Activated T-cell treated with anti-CD3 and anti-CD28 coated beads for 4 hours (primary cell): ENCODE results near the gene ARID1B.

Experiments used
- DNase-seq: peaks from one replicate; pipeline ENCODE4 v3.0.0-alpha.2; 2020

Gene ARID1B

DNA sequence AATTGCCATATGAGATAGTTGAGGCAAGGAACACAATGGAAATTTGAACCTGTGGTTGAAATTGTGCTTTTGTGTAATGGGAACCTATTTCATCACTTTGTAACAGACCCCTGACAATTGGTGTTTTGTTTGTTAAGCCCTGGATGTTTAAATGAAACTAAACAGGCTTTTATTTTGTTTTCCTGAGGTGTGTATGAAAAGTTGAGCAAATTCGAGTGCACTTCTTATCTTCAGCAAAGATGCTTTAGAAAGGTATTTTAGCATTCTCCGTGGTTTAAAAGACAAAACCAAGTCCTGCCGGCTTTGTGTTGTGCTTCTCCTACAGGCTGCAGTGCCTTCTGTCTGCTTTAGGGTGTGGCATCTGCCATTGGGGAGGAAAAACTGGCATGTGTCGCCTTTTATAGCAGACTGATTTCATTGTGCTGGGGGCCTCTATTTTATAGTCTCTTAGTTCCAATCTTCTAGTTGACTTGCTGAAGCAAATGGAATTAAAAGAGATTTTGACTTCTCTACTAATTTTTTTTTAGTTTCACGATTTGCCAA lies 2.2 kb upstream of the ARID1B start:
- no peak for DNase-seq

DNA sequence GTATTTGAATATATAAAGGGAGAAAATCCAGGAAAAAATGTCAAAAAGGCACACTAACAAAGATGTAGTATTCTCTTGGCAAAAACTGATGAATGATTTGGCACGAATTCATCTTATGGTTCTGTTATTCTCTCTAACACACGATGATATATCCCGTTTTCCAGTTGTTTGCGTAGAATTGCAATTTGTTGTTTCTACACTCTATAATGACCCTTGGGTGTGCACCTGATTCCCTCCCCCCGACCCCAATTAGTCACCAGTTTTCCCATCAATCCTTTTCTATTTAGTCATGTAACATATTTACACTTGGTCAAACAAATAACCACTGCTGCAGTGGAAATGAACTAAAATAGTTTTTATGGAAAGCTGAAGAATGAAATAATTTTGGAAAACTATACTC lies 1.5 kb upstream of the ARID1B start:
- no peak for DNase-seq

DNA sequence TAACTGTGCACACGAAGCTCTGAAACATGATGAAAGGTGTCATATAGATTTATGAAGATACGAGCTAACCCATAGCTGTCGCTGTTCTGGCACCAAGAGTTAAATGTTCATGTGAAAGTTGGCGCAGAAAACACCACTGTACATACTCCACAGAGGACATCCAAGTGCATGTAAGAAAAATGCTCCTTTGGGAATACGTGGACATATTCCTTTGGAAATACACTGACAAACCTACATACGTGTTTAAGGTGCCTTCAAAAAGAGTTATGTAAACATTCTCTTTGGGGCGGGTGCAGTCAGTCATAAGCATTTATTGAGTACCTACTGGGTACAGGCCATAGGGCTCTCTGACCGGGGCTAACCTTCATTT lies 723 bp upstream of the ARID1B start:
- no peak for DNase-seq

DNA sequence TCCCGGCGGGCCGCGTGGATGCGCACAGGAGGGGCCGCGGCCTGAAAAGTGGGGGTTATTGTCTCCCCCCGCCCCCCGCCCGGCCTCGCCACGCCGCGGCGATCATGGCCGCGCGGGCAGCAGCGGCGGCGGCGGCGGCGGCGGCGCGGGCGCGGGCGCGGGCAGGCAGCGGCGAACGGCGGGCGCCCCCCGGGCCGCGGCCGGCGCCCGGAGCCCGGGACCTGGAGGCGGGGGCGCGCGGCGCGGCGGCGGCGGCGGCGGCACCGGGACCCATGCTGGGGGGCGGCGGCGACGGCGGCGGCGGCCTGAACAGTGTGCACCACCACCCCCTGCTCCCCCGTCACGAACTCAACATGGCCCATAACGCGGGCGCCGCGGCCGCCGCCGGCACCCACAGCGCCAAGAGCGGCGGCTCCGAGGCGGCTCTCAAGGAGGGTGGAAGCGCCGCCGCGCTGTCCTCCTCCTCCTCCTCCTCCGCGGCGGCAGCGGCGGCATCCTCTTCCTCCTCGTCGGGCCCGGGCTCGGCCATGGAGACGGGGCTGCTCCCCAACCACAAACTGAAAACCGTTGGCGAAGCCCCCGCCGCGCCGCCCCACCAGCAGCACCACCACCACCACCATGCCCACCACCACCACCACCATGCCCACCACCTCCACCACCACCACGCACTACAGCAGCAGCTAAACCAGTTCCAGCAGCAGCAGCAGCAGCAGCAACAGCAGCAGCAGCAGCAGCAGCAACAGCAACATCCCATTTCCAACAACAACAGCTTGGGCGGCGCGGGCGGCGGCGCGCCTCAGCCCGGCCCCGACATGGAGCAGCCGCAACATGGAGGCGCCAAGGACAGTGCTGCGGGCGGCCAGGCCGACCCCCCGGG lies 637 bp downstream of the ARID1B start:
- peak; percentile 42 for DNase-seq

DNA sequence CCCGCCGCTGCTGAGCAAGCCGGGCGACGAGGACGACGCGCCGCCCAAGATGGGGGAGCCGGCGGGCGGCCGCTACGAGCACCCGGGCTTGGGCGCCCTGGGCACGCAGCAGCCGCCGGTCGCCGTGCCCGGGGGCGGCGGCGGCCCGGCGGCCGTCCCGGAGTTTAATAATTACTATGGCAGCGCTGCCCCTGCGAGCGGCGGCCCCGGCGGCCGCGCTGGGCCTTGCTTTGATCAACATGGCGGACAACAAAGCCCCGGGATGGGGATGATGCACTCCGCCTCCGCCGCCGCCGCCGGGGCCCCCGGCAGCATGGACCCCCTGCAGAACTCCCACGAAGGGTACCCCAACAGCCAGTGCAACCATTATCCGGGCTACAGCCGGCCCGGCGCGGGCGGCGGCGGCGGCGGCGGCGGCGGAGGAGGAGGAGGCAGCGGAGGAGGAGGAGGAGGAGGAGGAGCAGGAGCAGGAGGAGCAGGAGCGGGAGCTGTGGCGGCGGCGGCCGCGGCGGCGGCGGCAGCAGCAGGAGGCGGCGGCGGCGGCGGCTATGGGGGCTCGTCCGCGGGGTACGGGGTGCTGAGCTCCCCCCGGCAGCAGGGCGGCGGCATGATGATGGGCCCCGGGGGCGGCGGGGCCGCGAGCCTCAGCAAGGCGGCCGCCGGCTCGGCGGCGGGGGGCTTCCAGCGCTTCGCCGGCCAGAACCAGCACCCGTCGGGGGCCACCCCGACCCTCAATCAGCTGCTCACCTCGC lies 1.5 kb downstream of the ARID1B start:
- peak; percentile 45 for DNase-seq

DNA sequence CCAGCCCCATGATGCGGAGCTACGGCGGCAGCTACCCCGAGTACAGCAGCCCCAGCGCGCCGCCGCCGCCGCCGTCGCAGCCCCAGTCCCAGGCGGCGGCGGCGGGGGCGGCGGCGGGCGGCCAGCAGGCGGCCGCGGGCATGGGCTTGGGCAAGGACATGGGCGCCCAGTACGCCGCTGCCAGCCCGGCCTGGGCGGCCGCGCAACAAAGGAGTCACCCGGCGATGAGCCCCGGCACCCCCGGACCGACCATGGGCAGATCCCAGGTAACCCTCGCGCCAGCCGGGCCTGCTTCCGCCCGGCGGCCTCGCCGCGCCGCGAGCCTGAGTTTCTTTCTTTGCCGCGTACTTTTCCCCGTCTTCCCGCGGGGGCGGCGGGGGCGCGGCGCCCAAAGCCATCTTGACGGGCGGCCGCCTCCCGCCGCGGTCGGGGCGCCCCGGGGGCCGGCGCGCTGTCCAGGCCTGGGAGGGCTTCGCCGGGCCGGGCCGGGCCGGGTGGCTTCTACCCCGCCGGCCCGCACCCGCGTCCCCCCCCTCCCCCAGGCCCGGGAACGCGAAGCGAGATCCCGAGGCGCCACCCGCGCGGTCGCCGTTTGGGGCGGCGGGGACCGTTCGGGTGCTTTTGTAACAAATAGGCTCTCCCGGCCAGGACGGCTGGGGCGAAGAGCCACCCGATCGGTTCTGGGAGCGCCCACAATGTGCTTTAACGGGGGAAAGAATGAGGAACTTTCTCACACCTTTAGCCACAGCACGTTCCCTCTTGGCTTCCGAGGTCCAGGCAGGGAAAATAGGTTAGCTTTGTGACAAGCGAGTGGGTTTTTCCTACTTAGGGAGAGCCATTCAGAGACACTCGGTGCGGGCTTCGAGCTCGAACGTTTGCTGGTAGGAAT lies 2.3 kb downstream of the ARID1B start:
- DNase-seq = peak; percentile 47

DNA sequence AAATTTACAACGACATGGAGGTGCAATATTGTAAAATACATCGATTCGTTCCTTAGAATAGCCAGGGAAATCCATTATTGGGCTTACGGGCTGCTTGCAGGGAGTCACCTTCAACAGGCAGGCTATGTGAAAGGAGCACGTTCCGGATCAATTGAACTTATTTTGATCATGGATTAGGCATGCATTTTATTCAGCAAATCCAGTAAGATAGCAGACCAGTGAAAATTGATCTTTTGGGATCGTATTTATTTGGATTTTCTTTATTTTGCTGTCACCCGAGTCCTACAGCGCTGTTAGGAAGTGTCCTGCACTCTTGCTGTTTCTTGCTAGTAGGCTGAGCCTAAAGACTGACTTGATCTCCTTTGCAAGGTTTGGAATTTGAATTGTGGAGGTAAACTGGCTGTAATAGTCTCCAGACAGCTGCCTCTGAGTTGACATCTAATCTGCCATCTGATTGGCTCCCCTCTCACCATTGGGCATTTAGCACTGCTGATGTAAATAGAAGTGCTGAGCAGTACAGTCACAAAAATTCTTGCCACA lies 3.0 kb downstream of the ARID1B start:
- peak; percentile 25 for DNase-seq

DNA sequence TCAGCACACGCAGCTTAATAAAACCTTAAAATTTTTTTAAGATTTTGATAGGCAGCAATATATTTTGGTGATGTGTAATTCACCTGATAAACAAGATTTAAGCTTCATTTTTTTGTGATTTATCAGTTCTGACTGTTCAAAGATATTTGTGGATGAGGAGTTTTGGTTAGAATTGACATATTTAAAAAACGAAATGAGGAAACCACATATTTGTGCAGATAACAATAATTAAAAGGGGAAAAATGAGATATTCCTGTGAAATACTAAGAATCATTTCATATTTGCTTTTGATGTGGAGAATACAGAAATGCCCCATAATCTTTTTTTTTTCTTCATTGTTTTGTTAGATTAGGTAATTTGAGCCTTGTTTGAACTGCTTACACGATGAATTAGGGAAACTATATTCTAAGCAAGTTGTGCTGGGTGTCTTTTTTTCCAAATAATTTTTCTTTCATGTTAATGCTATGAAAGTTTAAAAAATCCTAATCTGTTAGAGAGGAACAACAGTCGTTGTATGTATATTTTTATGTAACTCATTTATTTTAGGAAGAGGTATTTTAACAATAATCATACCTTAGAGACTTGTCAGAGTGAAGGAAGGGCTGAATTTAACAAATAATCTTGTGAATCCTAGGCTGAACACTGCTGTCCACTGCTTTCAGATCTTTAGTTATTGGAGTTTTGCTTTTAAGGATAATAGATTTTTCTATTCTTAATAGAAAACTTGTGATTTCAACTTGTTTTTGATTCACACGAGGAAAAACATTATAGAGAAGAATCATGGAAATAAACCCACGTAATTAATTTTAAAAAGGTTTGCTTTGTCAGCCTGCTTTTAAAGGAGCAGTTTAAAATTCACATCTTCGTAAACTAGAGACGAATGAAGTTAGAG lies 4.0 kb downstream of the ARID1B start:
- no peak for DNase-seq

DNA sequence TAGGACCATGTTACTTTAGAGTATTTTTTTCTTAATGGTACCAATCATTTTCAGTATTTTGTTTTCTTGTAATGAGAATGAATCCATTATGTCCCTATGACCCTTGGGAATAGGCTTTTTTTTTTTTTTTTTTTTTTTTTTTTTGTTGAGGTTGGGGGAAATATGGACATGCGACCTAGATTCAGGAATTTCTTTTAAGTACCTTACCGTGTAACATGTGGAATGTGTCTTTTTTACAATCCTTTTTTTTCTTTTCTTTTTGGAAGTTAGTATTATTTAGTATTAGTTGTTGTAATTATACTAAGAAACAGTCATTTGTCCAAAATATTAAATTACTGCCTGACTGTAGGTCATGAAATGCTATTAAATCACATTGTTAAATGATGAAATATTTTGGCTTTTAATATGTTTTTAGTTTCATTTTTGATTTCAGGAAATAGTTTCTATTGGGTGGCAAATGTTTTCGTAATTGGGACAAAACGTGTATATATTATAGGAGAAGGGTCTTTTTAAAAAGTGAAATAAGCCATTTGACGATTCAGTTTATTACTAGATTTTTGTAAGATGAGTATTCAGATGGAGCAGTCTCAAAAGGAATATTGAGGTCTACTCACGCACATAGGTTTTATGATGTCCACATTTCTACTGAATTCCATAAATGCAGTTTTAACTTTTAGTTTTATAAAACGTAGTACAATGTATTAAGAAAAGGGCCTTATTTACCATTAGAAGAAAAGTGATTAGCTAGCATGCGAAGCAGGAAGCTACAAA lies 4.9 kb downstream of the ARID1B start:
- DNase-seq = no peak

DNA sequence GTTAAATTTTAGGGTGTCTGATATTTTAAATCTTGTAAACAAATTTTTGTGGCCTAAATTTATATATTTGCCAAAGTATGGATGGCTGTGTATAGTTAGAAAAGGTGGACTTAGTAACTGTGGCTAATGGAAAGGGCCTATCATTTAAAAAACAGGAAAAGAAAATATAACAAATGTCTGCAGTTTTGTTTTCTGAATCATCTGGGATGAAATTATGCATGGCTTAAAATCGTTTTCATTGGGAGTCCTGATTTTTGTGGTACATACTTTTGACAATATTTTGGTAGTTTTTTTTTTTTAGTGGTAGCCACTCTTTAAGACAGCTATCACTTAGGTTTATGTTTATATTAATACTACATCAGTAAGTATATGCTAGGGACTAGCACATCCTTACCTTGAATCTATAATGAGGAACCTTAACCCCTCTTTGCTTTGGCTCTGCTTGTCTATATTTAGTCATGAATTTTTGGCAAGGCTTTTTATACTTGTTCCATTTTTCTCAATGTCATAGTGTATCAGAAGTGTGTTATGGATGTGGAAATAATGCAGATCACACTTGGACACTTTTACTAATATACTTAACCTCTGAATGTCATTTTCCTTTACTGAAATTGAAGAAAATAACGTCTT lies 5.6 kb downstream of the ARID1B start:
- no peak for DNase-seq

DNA sequence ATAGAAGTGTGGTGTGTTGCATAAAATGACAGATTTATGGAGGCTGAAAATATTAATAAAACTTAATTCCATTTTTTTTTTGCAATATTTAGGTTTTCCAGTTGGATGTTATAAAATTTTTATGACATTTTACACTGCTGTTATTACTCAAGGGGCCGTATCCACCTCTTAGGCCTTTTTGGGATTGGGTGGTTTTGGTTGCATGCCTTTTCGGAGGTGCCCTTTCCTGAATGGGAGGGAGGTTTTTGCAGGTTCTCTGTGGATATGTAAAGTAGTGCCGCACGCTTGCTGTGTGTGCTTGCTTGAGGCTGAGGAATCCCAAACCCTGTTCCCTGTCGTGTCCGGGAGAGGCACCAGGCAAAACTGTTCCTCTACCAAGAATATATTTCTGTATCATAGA lies 6.8 kb downstream of the ARID1B start:
- DNase-seq = no peak

DNA sequence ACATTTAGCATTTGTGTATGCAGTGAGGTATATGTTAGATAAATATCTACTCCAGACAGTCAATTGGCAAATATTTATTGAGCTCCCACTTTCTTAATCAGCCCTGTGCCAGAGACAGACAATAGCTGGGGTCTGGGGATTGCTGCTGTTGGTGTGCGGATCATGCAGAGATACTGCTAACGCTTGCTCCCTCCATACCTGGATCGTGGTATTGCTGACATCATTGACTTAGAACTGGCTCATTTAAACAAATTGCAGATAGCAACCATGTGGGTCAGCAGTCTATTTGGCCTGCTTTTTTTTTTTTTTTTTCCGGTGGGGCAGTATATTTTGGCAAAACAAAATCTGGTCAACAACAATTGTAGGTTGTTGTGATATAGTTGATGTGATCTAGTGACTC lies 9.5 kb downstream of the ARID1B start:
- DNase-seq = no peak

DNA sequence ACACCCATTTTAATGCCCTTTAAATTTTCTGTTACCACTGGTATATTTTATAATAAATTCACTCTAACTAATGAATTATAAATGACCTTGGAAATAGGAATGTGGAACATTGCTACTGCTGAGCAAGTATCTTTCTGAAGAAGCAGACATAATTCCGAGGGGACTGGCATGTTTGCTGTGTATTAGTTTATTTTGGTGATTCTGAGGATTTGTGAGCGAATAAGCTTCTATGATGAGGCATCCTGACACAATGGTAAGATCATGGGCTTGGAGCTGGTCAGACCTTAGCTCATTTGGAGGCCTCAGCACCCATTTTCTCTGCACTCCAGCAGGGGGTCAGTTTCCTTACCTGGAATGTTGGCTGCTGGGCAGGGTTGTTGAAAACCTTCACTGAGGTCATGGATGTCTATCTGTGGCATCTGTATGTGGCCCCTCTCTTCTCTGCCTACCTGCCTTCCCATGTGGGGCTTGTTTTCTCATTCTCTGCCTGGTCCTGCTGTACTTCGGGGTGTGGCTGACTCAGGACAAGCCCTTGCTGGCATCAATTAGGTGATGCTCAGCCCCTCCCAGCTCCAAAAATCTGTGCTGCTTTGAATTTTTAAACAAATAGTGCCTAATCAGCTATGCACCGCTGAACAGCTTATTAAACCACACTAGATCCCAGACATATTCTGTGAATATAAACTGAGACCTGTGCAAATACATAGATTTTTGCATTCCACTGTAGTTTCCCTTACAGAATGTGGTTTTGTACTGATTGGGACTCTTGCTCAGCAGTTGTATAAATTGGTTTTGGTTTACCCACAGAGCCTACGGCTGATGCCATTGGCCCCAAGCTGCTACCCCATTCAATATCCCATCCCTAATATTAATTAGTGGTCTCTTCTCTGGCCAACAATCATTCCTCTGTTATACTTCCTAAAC lies 10.7 kb downstream of the ARID1B start:
- DNase-seq = no peak

DNA sequence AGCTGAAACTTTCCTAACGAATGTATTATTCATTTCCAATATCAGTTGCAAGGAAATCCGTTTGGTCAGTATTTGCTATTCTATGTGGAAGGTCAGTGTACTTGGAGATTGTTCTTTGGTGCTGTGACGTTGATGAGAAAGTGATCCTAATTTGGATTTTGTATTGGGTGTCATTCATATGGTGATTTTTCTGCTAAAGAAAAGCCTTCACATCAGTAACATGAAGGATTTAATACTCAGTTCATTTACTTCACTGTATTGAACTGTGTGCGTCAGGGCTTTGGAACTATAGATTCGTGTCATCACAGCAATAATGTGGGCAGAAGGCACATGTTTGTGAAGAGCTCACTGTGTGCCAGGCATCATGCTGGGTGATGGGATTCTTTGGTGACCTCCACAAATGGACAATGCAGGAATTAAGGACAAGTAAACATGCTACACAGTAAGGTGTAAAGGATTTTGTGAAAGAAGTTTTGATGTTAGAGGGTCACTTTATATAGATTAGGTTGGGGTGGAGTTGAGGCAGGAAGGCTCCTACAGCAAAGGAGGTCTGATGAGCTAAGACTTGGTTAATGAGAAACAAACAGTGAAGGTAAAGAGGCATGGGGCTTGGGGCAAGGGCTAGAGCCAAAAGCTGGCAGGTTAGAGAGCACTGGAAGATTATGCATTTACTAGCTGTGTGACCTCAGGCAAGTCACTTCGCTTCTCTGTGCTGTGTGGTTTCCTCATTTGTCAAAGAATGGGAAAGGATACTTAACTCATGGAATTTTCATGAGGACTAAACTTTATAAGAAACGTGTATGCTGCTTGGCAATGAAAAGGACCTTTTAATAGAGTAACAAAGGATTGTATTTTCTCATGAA lies 12.1 kb downstream of the ARID1B start:
- no peak for DNase-seq

DNA sequence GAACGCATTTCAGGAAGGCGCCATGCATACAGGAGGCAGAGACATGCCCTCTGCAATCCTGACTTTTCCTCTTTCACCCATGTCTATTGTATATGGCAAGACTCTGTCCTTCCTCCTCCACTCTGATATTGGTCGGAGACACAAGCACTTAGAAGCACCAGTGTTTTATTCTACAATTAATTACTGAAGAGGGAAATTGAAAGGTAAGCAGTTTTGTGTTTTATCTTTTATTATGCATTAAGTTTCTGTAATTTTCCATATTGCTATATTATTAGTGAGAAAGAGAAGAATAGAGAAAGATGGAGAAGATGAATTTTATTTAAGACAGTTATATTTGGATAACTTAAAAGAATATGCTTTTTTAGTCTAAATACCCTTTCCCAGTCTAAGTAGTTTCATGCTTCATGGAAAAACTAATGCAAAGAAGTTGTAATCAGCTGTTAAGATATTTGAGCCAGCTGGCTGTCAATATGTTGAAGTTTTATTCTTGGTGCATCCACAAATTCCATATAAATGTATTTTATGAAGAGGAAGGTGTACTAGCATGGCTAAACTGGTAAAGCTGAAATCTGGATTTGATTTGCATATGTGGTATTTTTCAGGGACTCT lies 13.6 kb downstream of the ARID1B start:
- DNase-seq = no peak

DNA sequence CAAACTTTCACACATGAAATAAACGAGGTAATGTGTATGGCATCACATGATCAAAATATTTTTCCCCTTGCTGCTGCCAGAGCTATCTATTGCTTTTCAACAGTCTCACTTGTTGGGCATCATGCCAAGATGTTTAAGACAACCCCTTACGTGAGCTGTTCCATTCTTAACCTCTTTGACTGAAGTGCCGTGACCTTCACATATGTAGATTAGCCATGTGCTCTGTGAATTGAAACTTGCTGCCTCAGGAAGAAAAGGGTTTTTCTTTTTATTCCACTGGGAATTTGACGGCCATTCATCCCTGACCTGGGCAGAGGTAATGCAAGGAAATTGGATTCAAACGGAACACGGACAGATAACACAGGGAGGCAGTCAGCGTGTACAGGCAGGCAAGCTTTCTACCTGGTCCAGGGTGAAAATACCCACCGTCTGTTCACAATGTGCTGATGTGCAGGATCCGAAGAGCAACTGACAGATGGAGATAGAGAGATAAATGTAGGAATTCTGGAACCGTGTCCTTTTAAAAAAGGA lies 14.2 kb downstream of the ARID1B start:
- peak; percentile 11 for DNase-seq

DNA sequence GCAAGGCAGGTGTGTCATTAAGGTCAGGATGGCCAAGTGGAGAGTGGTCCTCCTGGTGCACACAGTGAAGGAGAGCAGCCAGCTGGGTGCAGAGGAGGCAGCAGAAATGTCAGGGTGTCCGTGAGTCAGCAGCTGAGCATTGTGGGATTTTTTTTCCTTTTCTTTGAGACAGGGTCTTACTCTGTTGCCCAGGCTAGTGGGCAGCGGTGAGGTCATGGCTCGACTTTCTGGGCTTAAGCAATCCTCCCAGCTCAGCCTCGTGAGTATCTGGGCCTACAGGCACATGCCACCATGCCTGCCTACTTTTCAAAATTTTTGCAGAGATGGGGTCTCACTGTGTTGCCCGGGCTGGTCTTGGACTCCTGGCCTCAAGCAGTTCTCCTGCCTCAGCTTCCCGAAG lies 16.0 kb downstream of the ARID1B start:
- DNase-seq = no peak
